SU-DHL-6 (cell line): ENCODE data around the gene DIO3.
"Not testable (repeated sequence)": the region's sequence is repeated elsewhere in the genome, so short reads cannot be mapped to it uniquely, and the experiment has no call there.

ENCODE experiments used
- EZH2phosphoT487 ChIP-seq: fragments of 200-600 bp; sonication (generic), shearing (Covaris generic); conservative IDR thresholded peaks from 2 replicates; pipeline ENCODE4 v1.6.1; 2018; ENCODE audit warnings: mild to moderate bottlenecking, antibody characterized with exemption, low read length, moderate library complexity, mixed read lengths
- TF ChIP-seq, protein P1 (sequence below): fragments of 200-600 bp; sonication (generic); IDR thresholded peaks from one replicate; pipeline ENCODE4 v1.5.1; 2017; ENCODE audit warnings: antibody characterized with exemption, mild to moderate bottlenecking, low read length, moderate library complexity; ENCODE audit not compliant: insufficient read depth, poor library complexity, severe bottlenecking

DNA sequence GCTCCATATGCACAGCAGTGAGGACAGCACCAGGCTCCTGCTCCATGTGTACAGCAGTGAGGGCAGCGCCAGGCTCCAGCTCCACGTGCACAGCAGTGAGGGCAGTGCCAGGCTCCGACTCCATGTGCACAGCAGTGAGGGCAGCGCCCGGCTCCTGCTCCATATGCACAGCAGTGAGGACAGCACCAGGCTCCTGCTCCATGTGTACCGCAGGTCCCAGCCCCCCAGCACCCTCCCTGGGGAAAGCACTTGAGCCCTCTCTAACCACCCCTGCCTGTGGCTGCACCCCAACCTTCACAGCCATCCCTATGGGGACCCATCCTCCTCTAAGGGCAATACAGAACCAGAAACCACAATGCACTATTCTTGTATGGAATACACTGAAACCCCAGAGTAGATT, 11.2 kb downstream of the DIO3 start:
- TF ChIP-seq, protein P1, sequence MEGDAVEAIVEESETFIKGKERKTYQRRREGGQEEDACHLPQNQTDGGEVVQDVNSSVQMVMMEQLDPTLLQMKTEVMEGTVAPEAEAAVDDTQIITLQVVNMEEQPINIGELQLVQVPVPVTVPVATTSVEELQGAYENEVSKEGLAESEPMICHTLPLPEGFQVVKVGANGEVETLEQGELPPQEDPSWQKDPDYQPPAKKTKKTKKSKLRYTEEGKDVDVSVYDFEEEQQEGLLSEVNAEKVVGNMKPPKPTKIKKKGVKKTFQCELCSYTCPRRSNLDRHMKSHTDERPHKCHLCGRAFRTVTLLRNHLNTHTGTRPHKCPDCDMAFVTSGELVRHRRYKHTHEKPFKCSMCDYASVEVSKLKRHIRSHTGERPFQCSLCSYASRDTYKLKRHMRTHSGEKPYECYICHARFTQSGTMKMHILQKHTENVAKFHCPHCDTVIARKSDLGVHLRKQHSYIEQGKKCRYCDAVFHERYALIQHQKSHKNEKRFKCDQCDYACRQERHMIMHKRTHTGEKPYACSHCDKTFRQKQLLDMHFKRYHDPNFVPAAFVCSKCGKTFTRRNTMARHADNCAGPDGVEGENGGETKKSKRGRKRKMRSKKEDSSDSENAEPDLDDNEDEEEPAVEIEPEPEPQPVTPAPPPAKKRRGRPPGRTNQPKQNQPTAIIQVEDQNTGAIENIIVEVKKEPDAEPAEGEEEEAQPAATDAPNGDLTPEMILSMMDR, result not testable (repeated sequence)
- not testable (repeated sequence) for TF ChIP-seq EZH2phosphoT487
